ENCODE data around the gene LAGE3.
A peak's percentile ranks its signal among the peaks of the same experiment; 100 is the strongest.

LAGE3 gene

GRCh38 chrX:154478728-154479622 lies at the start of gene LAGE3:
TSS of gene LAGE3 (minus strand) at chrX:154479281. CDS start at chrX:154478915, 366 bp downstream.
- DNase-seq (ENCODE audit: low read depth) = peak; percentile 94

- peak; percentile 47 for DNase-seq (ENCODE audit: low read depth)
These were observed 48.0 kb upstream of the LAGE3 start for GRCh38 chrX:154526901-154527675.

- no peak for DNase-seq (ENCODE audit: low read depth)
These were observed 46.8 kb upstream of the LAGE3 start for GRCh38 chrX:154525606-154526490.

GRCh38 chrX:154519389-154519788 lies 40.3 kb upstream of the LAGE3 start:
- no peak for DNase-seq (ENCODE audit: low read depth)

- no peak for DNase-seq (ENCODE audit: low read depth)
These were observed 38.2 kb upstream of the LAGE3 start for GRCh38 chrX:154517101-154517781.

GRCh38 chrX:154516656-154517100 lies 37.6 kb upstream of the LAGE3 start:
- DNase-seq (ENCODE audit: low read depth) = no peak

- DNase-seq (ENCODE audit: low read depth) = peak; percentile 94
These were observed 37.0 kb upstream of the LAGE3 start, which contains the start of gene FAM3A for GRCh38 chrX:154515966-154516655. TSS of gene FAM3A (minus strand) at chrX:154516232. CDS start at chrX:154515772, 460 bp downstream.

GRCh38 chrX:154515090-154515965 lies 36.2 kb upstream of the LAGE3 start:
- no peak for DNase-seq (ENCODE audit: low read depth)

- DNase-seq (ENCODE audit: low read depth) = no peak
These were observed 34.6 kb upstream of the LAGE3 start for GRCh38 chrX:154513716-154514115.

GRCh38 chrX:154512879-154513553 lies 33.9 kb upstream of the LAGE3 start:
- no peak for DNase-seq (ENCODE audit: low read depth)

- DNase-seq (ENCODE audit: low read depth) = no peak
These were observed 32.7 kb upstream of the LAGE3 start for GRCh38 chrX:154511761-154512160.

- no peak for DNase-seq (ENCODE audit: low read depth)
These were observed 30.4 kb upstream of the LAGE3 start for GRCh38 chrX:154509455-154509854.

- DNase-seq (ENCODE audit: low read depth) = no peak
These were observed 29.3 kb upstream of the LAGE3 start for GRCh38 chrX:154508384-154508745.

- no peak for DNase-seq (ENCODE audit: low read depth)
These were observed 28.7 kb upstream of the LAGE3 start for GRCh38 chrX:154507673-154508383.

GRCh38 chrX:154506483-154507332 lies 27.6 kb upstream of the LAGE3 start:
- DNase-seq (ENCODE audit: low read depth) = no peak

GRCh38 chrX:154505734-154506133 lies 26.7 kb upstream of the LAGE3 start:
- no peak for DNase-seq (ENCODE audit: low read depth)

GRCh38 chrX:154502989-154503388 lies 23.9 kb upstream of the LAGE3 start:
- DNase-seq (ENCODE audit: low read depth) = no peak
